ENCODE data around the gene CALML4.

The CALML4 gene

GRCh38 chr15:68191555-68191954, 13.6 kb downstream of the CALML4 start:
- ChIA-PET CTCF (no interaction called here), POLR2A (no interaction called here)
- no peak for DNase-seq (ENCODE audit: extremely low spot score)
- TF ChIP-seq CTBP1 (IDR thresholded peaks at IDR 0.05; ENCODE audit: borderline replicate concordance) (no peak), SUZ12 (IDR thresholded peaks at IDR 0.05) (no peak), BHLHE40 (IDR thresholded peaks at IDR 0.05; ENCODE audit: borderline replicate concordance) (no peak), FOXM1 (IDR thresholded peaks at IDR 0.05; ENCODE audit: borderline replicate concordance) (no peak), ZNF384 (IDR thresholded peaks at IDR 0.05) (no peak)

- TF ChIP-seq ELF4 (IDR thresholded peaks at IDR 0.05) (no peak), FOXK2 (IDR thresholded peaks at IDR 0.05) (no peak), FOXA1 (IDR thresholded peaks at IDR 0.05) (no peak), SP1 (IDR thresholded peaks at IDR 0.05) (no peak), SUZ12 (IDR thresholded peaks at IDR 0.05) (no peak), ZNF384 (IDR thresholded peaks at IDR 0.05) (no peak), LEF1 (IDR thresholded peaks at IDR 0.05; ENCODE audit: borderline replicate concordance) (no peak), PKNOX1 (IDR thresholded peaks at IDR 0.05) (no peak), HDGF (IDR thresholded peaks at IDR 0.05; ENCODE audit: borderline replicate concordance) (no peak), BHLHE40 (IDR thresholded peaks at IDR 0.05; ENCODE audit: borderline replicate concordance) (no peak)
- CTCF ChIA-PET = no interaction called here
- DNase-seq (ENCODE audit: extremely low spot score) = no peak
- POLR2A ChIA-PET = interaction anchor here (0.6 kb wide), 1 partner anchor 397 kb away, joined by 4 read pairs; no protein-coding TSS in a partner anchor
These were observed 15.1 kb downstream of the CALML4 start for GRCh38 chr15:68190048-68190447.

GRCh38 chr15:68188647-68189046, 16.5 kb downstream of the CALML4 start:
- ChIA-PET POLR2A (no interaction called here), CTCF (no interaction called here)
- TF ChIP-seq ELF4 (IDR thresholded peaks at IDR 0.05) = no peak
- TF ChIP-seq FOXM1 (IDR thresholded peaks at IDR 0.05; ENCODE audit: borderline replicate concordance) = no peak
- no peak for TF ChIP-seq L3MBTL2 (conservative IDR thresholded peaks at IDR 0.05)
- no peak for TF ChIP-seq TARDBP (IDR thresholded peaks at IDR 0.05)
- no peak for TF ChIP-seq BHLHE40 (IDR thresholded peaks at IDR 0.05; ENCODE audit: borderline replicate concordance)
- TF ChIP-seq FOXK2 (IDR thresholded peaks at IDR 0.05) = no peak
- TF ChIP-seq ARNT (IDR thresholded peaks at IDR 0.05) = no peak
- no peak for TF ChIP-seq PKNOX1 (IDR thresholded peaks at IDR 0.05)
- TF ChIP-seq LEF1 (IDR thresholded peaks at IDR 0.05; ENCODE audit: borderline replicate concordance) = no peak
- TF ChIP-seq SUZ12 (IDR thresholded peaks at IDR 0.05) = no peak
- no peak for TF ChIP-seq NFRKB (IDR thresholded peaks at IDR 0.05)
- TF ChIP-seq ZNF384 (IDR thresholded peaks at IDR 0.05) = no peak
- TF ChIP-seq HDGF (IDR thresholded peaks at IDR 0.05; ENCODE audit: borderline replicate concordance) = no peak
- TF ChIP-seq FOXA1 (IDR thresholded peaks at IDR 0.05) = no peak
- no peak for TF ChIP-seq CTBP1 (IDR thresholded peaks at IDR 0.05; ENCODE audit: borderline replicate concordance)
- no peak for TF ChIP-seq SP1 (IDR thresholded peaks at IDR 0.05)
- DNase-seq (ENCODE audit: extremely low spot score) = no peak

- ChIA-PET CTCF (no interaction called here), POLR2A (no interaction called here)
- DNase-seq (ENCODE audit: extremely low spot score) = no peak
- TF ChIP-seq CTBP1 (IDR thresholded peaks at IDR 0.05; ENCODE audit: borderline replicate concordance) (no peak), PKNOX1 (IDR thresholded peaks at IDR 0.05) (no peak), ELF4 (IDR thresholded peaks at IDR 0.05) (no peak), L3MBTL2 (conservative IDR thresholded peaks at IDR 0.05) (no peak), ARNT (IDR thresholded peaks at IDR 0.05) (no peak), FOXA1 (IDR thresholded peaks at IDR 0.05) (no peak), FOXK2 (IDR thresholded peaks at IDR 0.05) (no peak), HDGF (IDR thresholded peaks at IDR 0.05; ENCODE audit: borderline replicate concordance) (no peak)
These were observed 17.6 kb downstream of the CALML4 start for GRCh38 chr15:68187559-68187958.

GRCh38 chr15:68186671-68187397, 18.3 kb downstream of the CALML4 start:
- POLR2A ChIA-PET = no interaction called here
- CTCF ChIA-PET = interaction anchor here (1.0 kb wide), 1 partner anchor 8 kb away, joined by 3 read pairs; no protein-coding TSS in a partner anchor
- TF ChIP-seq LEF1 (IDR thresholded peaks at IDR 0.05; ENCODE audit: borderline replicate concordance) = no peak
- TF ChIP-seq PKNOX1 (IDR thresholded peaks at IDR 0.05) = no peak
- no peak for DNase-seq (ENCODE audit: extremely low spot score)

Data from HEK293T (cell line).